HL-60/S4 (cell line): Measurements from ENCODE around the gene UBE2L6.

Experiments used
- in situ Hi-C: fragments of 300-500 bp; cut with MboI; formaldehyde crosslinking; loops from 2 replicates; pipeline ENCODE4 v1.14.3; 2022; ENCODE audit warnings: low sequenced_read_pairs

Gene UBE2L6

DNA sequence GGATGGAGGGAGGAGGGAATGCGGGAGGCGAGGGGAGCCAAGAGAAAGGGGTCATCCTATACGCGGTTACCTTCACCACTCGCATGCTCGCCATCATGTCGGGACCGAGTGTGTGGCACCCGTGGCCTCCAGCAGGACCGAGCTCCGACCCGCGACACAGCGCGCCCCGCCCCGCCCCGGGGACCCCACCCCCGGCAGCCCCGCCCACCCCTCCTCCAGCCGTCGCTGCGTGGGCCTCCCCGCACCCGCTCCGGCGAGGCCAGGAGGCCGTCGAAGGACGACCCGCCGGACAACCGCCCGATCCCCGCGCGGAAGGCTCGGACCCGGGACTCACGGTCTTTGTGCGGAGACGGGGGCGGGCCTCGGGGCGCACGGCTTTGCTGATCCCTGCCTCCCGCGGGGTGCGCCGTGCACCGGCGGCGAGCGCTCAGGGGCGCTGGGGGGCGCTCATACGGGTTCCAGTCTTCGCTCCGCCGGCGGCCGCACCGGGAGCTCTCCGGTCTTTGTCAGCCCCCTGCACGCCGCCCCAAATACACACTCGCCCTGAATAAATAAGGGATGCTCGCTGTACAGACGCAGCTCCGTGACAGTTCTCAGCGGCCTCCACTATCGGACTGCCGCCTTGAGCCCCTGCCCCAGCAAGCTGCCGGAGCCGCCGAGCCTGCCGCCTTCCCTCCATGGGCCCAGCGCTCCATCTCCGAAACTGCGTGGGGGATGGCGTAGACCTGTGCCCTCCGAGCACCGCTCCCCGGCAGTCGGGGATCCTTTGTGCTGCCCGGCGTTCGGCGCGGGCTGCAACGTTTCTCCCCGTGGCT lies at the start of gene UBE2L6:
TSS of gene UBE2L6 (minus strand) at position 158 of the 815 bp plus-strand sequence. CDS start at position 97, 61 bp downstream.
- in situ Hi-C loops, result loop anchor here (10.0 to 25.0 kb wide), 2 partner anchors 77 to 220 kb away; partner anchors contain the start of gene YPEL4

DNA sequence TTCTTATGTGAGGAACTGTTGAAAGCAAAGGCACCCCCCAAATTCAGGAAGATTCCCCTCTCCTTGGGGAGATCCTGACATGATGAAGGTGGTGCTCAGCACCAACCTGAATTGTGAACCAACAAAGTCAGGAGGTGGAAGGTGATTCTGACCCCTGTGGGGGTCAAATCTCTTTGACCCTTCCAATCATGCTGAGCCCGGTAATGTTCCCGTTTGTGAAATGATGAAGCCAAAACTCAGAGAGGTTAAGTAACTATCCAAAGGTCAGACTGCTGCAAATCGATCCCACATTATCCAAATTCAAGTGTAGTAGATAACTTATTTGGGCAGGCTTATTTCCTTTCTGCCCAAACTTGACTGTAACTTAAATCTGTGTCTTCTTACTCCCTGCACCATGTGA lies 49.1 kb upstream of the UBE2L6 start:
- in situ Hi-C loops, result no loop called here

DNA sequence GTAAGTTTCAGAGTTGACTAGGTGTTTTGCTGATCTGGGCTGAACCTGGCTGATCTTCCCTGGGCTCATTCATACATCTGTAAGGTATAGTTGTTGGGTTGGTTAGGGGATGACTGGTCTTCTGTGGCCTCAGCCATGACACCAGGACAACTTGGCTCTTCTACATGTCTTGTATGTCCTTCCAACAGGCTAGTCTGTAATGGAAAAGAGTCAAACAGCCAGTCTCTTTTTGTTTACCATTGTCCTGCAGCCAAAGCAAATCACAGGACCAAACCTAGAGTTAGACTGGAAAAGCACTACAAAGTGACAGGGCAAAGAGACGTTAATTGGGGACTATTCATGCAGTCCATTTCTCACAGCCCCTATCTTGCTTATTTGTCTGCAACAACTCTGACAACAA lies 47.8 kb upstream of the UBE2L6 start:
- in situ Hi-C loops, result no loop called here

DNA sequence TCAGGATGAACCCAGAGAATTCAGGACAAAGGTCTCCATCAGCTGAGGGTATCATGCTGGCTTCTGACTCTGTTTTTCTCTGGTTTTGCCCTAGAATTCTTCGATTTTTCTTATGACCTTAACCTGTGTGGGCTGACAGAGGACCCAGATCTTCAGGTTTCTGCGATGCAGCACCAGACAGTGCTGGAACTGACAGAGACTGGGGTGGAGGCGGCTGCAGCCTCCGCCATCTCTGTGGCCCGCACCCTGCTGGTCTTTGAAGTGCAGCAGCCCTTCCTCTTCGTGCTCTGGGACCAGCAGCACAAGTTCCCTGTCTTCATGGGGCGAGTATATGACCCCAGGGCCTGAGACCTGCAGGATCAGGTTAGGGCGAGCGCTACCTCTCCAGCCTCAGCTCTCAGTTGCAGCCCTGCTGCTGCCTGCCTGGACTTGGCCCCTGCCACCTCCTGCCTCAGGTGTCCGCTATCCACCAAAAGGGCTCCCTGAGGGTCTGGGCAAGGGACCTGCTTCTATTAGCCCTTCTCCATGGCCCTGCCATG lies 46.8 kb upstream of the UBE2L6 start:
- in situ Hi-C loops, result no loop called here

DNA sequence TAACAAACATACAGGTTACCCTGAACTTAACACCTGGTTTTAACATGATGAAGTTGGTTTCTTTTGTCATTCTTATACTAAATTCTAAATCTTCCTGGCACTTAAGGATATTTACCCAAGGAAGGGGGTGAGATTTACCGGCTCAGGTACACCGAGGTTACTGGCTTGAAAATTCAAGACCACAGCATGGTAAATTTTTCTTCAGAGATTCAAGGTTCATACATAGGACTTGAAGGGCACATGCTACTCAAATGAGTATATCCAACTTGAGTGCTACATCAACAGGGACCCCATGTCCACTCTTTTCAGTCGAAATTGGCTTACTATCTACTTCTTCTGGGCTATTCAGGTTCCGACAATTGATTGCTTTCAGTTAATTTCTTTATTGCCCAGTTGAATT lies 42.7 kb upstream of the UBE2L6 start:
- in situ Hi-C loops, result no loop called here

DNA sequence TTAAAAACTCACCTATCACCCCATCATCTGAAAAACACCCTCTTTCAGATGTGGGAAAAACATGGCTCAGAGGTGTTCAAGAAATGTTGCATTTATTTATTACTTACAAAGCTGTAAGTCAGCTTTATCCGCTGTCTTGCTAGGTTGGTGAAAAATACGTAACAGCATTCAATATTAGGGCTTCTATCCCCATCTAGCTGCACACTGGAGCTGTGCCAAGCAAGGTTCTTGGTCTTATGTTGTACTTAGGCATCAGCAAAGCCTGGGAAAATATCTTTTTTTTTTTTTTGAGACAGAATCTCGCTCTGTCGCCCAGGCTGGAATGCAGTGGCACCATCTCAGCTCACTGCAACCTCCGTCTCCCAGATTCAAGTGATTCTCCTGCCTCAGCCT lies 37.6 kb upstream of the UBE2L6 start:
- in situ Hi-C loops, result no loop called here

DNA sequence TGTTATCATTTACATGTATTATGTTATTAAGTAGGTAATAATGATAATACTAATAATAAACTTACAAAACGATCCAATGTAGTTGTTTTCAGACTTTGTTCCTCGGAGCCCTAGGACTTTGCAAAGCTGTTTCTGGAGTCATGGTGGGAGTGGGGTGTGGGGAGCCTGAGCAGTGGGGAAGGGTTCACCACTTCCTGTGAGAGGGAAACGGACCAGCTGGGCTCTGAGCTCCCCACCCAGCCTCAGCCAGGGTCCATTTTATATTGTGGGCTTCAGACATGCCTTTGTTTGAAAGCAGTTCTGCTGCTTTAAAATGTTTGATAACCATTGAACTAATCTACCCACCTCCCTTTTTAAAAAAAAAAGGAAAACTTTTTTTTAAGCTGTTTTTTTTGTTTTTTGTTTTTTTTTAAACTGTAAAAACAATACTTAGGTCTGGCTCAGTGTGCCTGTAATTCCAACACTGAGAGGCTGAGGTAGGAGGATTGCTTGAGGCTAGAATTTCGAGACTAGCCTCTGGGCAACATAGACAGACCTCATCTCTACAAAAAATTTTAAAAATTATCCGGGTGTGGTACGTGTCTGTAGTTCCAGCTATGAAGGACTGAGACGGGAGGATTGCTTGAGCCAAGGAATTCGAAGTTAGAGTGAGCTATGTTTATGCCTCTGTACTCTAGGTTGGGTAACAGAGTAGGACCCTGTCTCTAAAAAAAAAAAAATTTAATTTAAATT lies 37.0 kb upstream of the UBE2L6 start:
- in situ Hi-C loops, result no loop called here

DNA sequence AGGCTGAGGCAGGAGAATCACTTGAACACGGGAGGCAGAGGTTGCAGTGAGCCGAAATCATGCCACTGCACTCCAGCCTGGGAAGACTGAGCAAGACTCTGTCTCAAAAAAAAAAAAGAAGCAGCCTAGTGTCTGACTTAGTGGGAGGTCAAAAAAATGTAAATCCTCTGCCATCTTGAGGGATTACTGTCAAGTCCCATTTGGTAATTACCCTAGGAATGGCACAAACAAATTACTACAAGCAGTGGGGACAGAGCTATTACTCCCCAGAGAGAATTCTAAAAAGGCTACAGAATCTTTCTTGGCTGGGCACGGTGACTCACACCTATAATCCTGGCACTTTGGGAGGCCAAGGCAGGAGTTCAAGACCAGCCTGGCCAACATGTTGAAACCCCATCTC lies 33.8 kb upstream of the UBE2L6 start:
- in situ Hi-C loops, result no loop called here

DNA sequence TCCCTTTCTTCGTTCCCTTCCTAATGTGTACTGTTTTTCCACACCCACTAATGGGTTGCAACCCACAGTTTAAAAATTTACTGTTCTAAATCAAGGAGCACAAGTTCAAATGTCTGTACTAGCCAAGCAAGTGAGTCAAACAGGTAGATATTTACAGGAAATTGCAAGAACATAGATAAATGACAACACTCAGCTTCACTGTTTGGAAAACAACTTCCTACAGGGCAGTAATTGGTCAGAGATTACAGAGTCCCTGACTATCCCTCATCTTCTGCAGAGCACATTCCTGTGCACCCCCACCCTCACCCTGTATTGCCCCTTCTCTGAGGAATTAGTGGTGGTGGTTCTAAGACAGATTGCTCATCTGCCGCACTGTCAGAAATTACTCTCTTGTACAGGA lies 31.9 kb upstream of the UBE2L6 start:
- in situ Hi-C loops, result loop anchor here (25.0 kb wide), 1 partner anchor 913 kb away; the partner anchor contains the start of gene OR5B21

DNA sequence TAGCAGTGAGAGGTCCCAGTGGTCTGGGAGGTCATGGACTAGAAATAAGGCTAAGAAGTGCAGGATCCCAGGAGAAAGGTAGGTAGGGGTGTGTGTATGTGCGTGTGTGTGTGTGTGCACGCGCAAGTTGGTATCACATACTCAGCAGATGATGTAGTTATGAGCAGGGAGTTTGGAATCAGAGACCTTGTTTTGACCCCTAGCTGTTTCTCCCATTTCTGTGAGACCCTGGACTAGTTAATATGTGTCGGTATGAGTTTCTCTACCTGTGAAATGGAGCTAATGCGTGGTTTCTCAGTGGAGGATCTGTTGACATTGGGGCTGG lies 31.3 kb upstream of the UBE2L6 start:
- in situ Hi-C loops, result loop anchor here (25.0 kb wide), 1 partner anchor 914 kb away; the partner anchor contains the start of gene OR5B21

DNA sequence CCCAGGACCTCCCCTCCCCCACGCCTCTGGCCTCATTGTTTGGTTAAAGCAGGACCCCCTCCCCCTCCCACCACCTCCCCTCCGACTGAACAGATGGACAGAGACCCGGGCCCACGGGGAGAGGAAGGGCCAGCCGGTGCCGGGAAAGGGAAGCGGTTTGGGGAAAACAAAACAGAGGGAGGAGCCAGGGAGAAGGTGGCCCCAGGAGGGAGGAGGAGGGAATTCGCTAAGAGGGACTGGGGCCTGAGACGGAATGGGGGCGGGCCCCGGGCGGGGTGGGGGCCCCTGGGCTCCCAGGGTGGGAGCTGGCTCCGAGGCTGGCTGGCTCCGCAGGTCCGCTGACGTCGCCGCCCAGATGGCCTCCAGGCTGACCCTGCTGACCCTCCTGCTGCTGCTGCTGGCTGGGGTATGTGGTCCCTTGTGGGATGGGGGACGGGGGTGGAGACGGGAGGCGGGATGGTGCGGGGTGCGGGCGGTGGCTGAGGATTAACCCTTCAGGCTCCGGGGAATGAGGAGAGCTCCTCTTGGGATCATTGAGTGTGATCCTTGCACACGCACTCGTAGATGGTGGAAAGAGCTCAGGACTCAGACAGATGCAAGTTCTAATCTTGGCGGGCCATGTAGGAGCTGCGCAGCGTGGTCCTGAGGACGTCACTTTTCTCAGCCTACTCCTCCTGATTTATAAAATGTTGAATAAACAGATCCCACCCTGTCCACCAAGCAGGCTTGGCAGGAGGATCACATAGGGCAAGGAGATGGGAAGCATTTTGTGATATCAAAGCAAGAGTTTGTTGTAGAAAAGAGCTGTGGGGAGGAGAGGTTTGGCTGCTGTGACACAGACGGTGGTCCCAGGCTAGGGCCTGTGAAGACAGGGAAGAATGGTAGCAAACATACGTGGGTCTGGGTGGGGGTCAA lies 30.7 kb upstream of the UBE2L6 start:
- in situ Hi-C loops, result loop anchor here (25.0 kb wide), 1 partner anchor 914 kb away; the partner anchor contains the start of gene OR5B21

DNA sequence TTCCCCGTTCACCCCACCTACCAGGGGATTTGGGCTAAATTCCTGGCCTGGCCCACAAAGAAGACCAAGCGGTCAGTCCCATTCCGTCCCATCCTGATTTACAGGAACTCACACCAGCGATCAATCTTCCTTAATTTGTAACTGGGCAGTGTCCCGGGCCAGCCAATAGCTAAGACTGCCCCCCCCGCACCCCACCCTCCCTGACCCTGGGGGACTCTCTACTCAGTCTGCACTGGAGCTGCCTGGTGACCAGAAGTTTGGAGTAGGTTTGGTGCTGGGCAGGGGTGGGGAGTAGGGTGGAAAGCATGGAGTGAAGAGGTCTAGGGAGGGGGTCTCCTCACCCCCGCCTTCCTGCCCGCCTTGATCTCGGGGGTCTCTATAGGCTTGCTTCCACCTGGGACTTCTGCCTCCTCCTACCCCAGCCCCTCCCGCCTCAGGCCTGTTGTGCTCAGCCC lies 30.0 kb upstream of the UBE2L6 start, which contains the start of gene SERPING1:
TSS of gene SERPING1 (plus strand) at position 225 of the 455 bp plus-strand sequence. CDS start 586 bp downstream, outside the sequence.
- in situ Hi-C loops, result loop anchor here (25.0 kb wide), 1 partner anchor 915 kb away; the partner anchor contains the start of gene OR5B21

DNA sequence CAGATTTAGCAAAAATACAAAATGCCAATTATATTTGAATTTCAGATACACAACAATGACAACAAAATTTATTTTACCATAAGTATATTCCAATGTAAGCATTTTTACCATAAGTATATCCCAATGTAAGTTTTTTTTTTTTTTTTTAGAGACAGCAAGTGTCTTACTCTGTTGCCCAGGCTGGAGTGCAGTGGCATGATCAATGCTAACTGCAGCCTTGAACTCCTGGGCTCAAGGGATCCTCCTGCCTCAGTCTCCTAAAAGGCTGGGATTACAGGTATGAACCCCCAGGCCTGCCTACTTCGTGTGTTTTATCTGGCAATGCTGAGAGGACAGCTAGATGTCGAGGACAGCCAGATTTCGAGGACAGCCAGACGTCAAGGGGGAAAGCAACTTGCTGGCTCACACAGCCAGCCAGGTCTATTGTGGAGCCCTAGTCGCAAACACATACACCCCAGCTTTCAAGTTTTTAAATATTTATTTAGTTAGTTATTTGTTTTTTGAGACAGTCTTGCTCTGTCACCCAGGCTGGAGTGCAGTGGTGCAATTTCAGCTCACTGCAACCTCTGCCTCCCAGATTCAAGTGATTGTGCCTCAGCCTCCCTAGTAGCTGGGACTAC lies 28.9 kb upstream of the UBE2L6 start:
- in situ Hi-C loops, result loop anchor here (25.0 kb wide), 1 partner anchor 916 kb away; the partner anchor contains the start of gene OR5B21

DNA sequence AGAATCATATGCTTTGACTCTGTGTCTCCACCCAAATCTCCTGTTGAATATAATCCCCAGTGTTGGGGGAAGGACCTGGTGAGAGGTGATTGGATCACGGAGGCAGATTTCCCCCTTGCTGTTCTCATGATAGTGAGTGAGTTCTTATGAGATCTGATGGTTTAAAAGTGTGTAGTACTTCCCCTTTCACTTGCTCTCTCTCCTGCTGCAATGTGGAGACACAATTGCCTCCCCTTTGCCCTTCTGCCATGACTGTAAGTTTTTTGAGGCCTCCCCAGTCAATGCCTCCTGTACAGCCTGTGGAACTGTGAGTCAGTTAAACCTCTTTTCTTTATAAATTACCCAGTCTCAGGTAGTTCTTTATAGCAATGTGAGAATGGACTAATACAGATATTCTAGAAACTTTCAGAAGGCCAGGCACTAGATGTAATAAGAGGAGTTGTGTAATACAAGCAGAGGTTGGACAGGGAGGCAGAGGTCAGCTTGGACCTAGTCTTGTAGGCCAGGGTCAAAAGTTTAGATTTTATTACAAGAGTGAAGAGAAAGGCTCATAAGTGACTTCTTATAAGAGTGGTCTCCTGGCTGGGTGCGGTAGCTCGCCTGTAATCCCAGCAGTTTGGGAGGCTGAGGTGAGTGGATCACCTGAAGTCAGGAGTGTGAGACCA lies 20.7 kb upstream of the UBE2L6 start:
- in situ Hi-C loops, result loop anchor here (25.0 kb wide), 1 partner anchor 924 kb away; the partner anchor contains the start of gene OR5B21

DNA sequence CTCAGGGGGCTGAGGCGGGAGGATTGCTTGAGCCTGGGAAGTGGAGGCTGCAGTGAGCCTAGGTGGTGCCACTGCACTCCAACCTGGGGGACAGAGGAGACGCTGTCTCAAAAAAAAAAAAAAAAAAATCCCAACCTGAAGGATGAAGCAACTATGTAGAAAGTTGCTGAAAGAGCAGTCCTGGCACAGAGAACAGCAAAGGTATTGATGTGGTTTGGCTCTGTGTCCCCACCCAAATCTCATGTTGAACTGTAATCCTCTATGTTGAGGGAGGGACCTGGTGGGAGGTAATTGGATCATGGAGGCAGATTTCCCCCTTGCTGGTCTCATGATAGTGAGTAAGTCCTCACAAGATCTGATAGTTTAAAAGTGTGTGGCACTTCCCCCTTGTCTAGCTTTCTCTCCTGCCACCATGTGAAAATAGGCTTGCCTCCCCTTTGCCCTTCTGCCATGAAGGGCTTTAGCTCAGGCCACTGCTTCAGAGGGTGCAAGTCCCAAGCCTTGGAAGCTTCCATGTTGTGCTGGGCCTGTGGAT lies 19.3 kb upstream of the UBE2L6 start:
- in situ Hi-C loops, result loop anchor here (25.0 kb wide), 1 partner anchor 926 kb away; the partner anchor contains the start of gene OR5B21

DNA sequence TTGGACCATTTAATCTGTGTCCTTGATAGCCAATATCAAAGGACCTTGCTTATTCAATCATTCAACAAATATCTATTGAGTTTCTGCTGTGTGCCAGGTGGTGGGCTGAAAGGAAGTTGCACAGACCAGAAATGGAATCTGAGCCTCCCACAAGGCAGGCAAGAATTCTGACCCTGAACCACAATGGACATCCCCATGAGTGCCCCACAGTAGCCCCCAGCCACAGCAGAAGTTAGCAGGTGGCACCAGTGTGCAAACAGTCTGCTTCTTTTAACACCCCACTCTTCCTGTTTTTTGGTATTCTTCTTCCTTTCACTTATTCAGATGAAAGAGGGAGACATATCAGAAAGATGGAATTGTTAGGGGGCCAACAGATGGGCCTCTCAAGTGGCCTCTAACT lies 17.8 kb upstream of the UBE2L6 start:
- in situ Hi-C loops, result loop anchor here (25.0 kb wide), 1 partner anchor 927 kb away; the partner anchor contains the start of gene OR5B21

DNA sequence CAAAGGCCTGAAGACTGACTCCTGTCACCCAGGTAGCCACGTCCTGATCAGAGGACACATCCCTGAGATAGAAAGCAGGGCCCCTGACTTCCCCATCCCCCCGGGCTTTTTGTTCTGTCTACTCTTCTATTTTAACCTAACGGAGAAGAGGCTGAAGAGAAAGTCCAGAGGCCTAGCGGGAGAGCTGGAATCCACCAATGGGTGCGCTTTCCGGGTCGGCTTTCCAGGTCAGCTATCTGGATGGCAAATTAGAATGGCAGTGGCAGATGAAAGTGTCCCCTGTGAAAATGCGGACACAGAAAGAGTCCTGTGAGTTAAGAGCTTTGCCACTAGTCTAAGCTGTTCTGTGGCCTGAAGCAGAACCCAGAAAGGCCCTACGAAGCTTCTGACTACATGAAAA lies 16.9 kb upstream of the UBE2L6 start:
- in situ Hi-C loops, result loop anchor here (25.0 kb wide), 1 partner anchor 928 kb away; the partner anchor contains the start of gene OR5B21

DNA sequence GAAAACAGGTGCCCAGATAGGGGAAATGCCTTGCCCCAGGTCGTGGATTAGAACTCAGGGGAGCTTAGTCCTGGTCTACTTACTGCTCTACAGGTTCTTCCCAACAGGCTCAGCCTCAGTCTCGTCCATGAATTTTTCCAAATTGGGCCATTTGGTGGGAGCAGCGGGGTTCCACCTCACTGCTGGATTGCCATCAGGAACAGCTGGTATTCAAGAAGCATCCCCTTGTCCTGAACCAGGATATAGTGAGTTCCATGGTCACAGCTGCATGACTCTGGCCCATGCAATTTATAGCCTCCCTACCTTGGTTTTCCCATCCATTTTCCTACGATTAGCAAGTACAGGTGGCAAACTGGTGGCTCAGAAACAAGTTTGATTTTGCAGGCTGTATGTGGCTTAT lies 6.6 kb upstream of the UBE2L6 start:
- in situ Hi-C loops, result loop anchor here (25.0 kb wide), 1 partner anchor 213 kb away; no protein-coding TSS in a partner anchor

DNA sequence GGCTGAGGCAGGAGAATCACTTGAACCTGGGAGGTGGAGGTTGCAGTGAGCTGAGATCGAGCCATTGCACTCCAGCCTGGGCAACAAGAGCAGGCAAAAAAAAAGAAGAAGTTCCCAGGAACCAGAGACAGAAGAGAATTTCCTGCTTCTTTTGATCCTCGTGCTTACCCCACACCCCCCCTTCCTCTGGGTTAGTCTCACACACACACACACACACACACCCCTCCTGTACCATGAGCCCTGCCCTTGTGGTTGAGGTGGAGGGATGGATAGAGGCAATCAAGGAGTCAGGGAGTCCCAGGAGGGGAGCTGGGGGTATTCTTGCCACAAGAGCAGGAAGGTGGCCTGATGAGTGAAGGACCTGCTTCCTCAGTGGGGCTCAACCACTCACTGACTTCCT lies 4.1 kb upstream of the UBE2L6 start:
- in situ Hi-C loops, result loop anchor here (25.0 kb wide), 1 partner anchor 216 kb away; no protein-coding TSS in a partner anchor
